Activated CD4-positive, alpha-beta T cell treated with anti-CD3 and anti-CD28 coated beads, Interleukin-2, amount 50 U/mL, for 24 hours (primary cell): Measurements from ENCODE around the gene STMN3.

Experiments
- DNase-seq, 2 donors: peaks; one replicate each; pipeline ENCODE4 v3.0.0-alpha.2; 2020; ENCODE audit warnings: low read depth in 1 of 2, low spot score in 1 of 2

The STMN3 gene

GRCh38 chr20:63591147-63591533, 62.1 kb downstream of the STMN3 start:
- DNase-seq, result no peak

- no peak for DNase-seq
These were observed 62.7 kb downstream of the STMN3 start for GRCh38 chr20:63590218-63591146.
